ACC112 (cell line): ENCODE results near the gene PACS1.

Experiments
- H2AFZ ChIP-seq: fragments of 200-600 bp; sonication (generic); one replicate; pipeline ENCODE4 v1.6.0; 2017; ENCODE audit warnings: antibody characterized with exemption, low read length; ENCODE audit not compliant: unreplicated experiment
- H3K27ac ChIP-seq: fragments of 200-600 bp; sonication (generic); 2 replicates; pipeline ENCODE4 v1.5.1; 2014; ENCODE audit warnings: low read depth, mild to moderate bottlenecking, antibody characterized with exemption, low read length, moderate library complexity
- H3K27me3 ChIP-seq: fragments of 200-600 bp; sonication (generic); 2 replicates; pipeline ENCODE4 v1.6.1; 2014; ENCODE audit warnings: mild to moderate bottlenecking, antibody characterized with exemption, low read length, moderate library complexity, mixed read lengths; ENCODE audit not compliant: insufficient read depth
- H3K36me3 ChIP-seq: fragments of 200-600 bp; sonication (generic); 2 replicates; pipeline ENCODE4 v1.6.1; 2016; ENCODE audit warnings: mild to moderate bottlenecking, antibody characterized with exemption, low read length, moderate library complexity, mixed read lengths; ENCODE audit not compliant: insufficient read depth
- H3K4me1 ChIP-seq: fragments of 200-600 bp; sonication (generic); one replicate; pipeline ENCODE4 v1.6.1; 2016; ENCODE audit warnings: low read length, mixed read lengths; ENCODE audit not compliant: insufficient read depth, unreplicated experiment, control insufficient read depth
- H3K4me3 ChIP-seq: fragments of 200-600 bp; sonication (generic); 2 replicates; pipeline ENCODE4 v1.5.1; 2014; ENCODE audit warnings: mild to moderate bottlenecking, low read depth, low read length
- H3K79me2 ChIP-seq: fragments of 200-600 bp; sonication (generic); one replicate; pipeline ENCODE4 v1.6.0; 2016; ENCODE audit warnings: low read length; ENCODE audit not compliant: control insufficient read depth, unreplicated experiment, insufficient read depth

The PACS1 gene

DNA sequence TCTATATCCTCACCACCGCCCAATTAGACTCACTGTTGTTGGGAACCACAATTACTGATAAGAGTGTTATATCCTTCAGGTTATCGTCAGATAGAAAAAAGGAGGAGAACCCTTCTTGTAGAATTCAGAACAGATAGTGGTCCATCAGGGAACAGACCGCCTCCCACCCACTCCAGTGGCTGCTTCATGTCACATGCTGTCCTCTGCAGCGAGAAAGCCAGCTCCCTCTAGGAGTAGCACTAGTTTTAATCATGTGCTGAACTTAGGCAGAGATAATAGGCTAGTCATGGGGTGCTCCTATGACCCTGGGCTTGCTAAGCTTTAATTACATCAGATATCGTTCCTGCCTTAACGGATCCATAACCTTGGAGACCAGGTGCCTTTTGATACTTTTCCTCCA lies 146.8 kb downstream of the PACS1 start:
- Histone ChIP-seq H3K36me3 (peaks cover 17% of the 10 kb centered on the region; the same call in 1 of the 2 replicates), H2AFZ (no peak overlapping the region), H3K27me3 (no peaks in the 10 kb centered on the region), H3K4me3 (no peak overlapping the region), H3K79me2 (no peaks in the 10 kb centered on the region), H3K27ac (no peak overlapping the region), H3K4me1 (no peaks in the 10 kb centered on the region)

DNA sequence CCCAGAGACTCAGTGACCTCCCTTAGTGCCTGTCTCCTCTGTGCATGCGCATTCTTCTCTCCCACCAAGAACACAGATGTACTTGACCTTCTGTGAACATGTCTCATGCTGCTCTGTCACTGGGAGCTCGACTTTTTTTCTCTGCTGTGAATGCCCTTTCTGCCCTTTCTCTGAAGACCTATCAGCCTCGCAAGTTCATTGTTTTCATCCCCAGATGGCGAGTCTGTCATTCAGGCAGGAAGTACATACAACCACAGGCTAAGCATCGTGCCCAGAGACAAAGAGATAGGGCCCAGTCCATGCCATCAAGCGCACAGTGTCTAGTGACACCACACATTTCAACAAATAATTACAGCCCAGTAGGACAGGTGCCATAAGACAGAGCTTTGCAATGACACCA lies 148.0 kb downstream of the PACS1 start:
- Histone ChIP-seq H3K4me3 (no peak overlapping the region), H3K36me3 (peaks cover 17% of the 10 kb centered on the region; the same call in 1 of the 2 replicates), H3K27ac (no peak overlapping the region), H2AFZ (no peak overlapping the region), H3K79me2 (no peaks in the 10 kb centered on the region), H3K4me1 (no peaks in the 10 kb centered on the region), H3K27me3 (no peaks in the 10 kb centered on the region)

GRCh38 chr11:66218846-66219620 lies 149.0 kb downstream of the PACS1 start:
- Histone ChIP-seq H3K4me1 (no peaks in the 10 kb centered on the region), H3K27ac (no peak overlapping the region), H3K36me3 (peaks cover 17% of the 10 kb centered on the region; the same call in 1 of the 2 replicates), H3K79me2 (no peaks in the 10 kb centered on the region), H2AFZ (no peak overlapping the region), H3K27me3 (no peaks in the 10 kb centered on the region), H3K4me3 (no peak overlapping the region)

DNA sequence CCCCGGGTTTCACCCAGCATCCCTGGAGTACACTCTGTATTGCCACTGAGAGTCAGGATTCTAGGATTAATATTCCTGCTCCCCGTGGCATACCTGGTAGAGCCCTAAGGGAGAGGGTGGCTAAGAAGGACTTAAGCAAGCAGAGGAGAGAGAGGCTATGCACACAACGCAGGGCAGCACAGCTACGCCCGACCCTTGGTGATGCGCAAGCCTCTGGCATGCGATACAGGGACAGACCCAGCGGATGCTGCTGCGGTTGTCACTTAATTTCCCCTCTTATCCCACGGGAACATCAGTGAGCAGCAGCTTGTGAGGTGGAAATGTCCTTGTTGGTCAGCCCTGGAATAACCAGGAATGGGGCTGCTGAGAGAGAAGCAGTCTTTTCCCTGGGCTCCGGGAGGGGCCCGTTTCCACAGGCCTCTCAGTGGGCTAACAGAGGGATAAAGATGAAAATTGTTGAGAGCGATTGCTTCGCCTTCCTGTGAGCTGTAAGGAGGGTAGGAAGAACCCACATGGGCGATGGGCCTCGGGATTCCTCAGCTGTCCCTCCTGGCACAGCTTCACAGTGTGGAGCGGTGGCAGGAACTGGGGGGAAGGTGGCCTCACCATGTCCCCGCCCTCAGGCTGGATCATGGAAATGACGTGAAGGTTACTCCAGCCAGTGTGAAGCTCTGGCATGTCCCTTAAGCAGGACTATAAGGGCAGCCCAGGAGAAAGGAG lies 149.9 kb downstream of the PACS1 start:
- no peaks in the 10 kb centered on the region for H3K27me3 ChIP-seq
- no peak overlapping the region for H2AFZ ChIP-seq
- H3K79me2 ChIP-seq: no peaks in the 10 kb centered on the region
- peaks cover 22% of the 10 kb centered on the region for H3K36me3 ChIP-seq
- no peak overlapping the region for H3K27ac ChIP-seq
- H3K4me3 ChIP-seq: no peak overlapping the region
- H3K4me1 ChIP-seq: no peaks in the 10 kb centered on the region

DNA sequence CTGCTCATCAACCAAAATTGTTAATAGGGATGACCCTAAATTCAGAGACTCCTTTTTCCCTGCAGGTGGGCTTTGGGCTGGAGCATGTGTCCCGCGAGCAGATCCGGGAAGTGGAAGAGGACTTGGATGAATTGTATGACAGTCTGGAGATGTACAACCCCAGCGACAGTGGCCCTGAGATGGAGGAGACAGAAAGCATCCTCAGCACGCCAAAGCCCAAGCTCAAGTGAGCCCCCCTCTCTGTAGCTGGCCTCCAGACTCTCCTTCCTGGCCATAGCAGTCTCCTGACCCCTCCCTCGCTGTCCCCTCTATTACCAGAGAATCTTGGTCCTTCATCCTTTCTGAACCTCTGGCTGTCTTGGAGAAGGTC lies 150.5 kb downstream of the PACS1 start:
- Histone ChIP-seq H3K27ac (no peak overlapping the region), H2AFZ (no peak overlapping the region)

DNA sequence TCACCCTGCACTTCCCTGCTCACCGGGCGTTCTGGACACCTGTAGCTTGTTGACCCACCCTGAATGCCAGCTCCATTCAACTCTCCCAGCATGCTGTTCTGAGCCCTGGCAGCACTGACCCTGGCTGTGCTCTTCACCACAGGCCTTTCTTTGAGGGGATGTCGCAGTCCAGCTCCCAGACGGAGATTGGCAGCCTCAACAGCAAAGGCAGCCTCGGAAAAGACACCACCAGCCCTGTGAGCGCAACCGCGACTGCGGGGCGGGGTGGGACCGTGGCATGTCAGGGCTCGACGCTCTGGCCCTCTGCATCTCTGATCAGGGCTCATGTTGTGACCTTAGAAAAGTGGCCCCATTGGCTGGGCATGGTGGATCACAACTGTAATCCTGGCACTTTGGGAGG lies 150.9 kb downstream of the PACS1 start:
- no peaks in the 10 kb centered on the region for H3K4me1 ChIP-seq
- H3K4me3 ChIP-seq: no peak overlapping the region
- no peaks in the 10 kb centered on the region for H3K79me2 ChIP-seq
- H3K36me3 ChIP-seq: peaks cover 21% of the 10 kb centered on the region
- no peak overlapping the region for H2AFZ ChIP-seq
- H3K27ac ChIP-seq: no peak overlapping the region
- H3K27me3 ChIP-seq: no peaks in the 10 kb centered on the region

More for the DNA sequence above, 150.5 kb downstream of the PACS1 start:
- no peak overlapping the region for H3K4me3 ChIP-seq
- H3K27me3 ChIP-seq: no peaks in the 10 kb centered on the region
- H3K79me2 ChIP-seq: no peaks in the 10 kb centered on the region
- H3K36me3 ChIP-seq: peaks cover 22% of the 10 kb centered on the region
- no peaks in the 10 kb centered on the region for H3K4me1 ChIP-seq

DNA sequence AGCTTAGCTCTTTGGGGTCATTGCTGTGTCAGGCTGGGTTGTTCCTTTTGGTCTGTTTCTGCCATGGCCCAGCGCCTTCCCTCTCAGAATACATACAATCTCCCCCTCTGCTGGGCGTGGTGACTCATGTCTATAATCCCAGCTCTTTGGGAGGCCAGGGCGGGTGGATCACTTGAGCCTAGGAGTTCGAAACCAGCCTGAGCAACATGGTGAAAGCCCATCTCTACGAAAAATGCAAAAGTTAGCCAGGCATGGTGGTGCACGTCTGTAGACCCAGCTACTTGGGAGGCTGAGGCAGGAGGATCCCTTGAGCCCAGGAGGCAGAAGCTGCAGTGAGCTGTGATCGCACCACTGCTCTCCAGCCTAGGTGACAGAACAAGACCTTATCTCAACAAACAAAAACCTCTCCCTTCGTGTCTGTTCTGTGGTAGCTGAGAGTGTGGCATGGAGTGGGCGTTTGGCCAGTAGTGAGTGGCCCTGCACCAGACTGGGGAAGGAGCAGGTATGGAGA lies 151.7 kb downstream of the PACS1 start:
- no peak overlapping the region for H3K27ac ChIP-seq
- no peak overlapping the region for H2AFZ ChIP-seq
- H3K36me3 ChIP-seq: peaks cover 17% of the 10 kb centered on the region
- H3K79me2 ChIP-seq: no peaks in the 10 kb centered on the region
- H3K27me3 ChIP-seq: no peaks in the 10 kb centered on the region
- H3K4me1 ChIP-seq: no peaks in the 10 kb centered on the region
- H3K4me3 ChIP-seq: no peak overlapping the region

GRCh38 chr11:66222358-66223149 lies 152.5 kb downstream of the PACS1 start:
- H3K79me2 ChIP-seq: no peaks in the 10 kb centered on the region
- peaks cover 18% of the 10 kb centered on the region for H3K36me3 ChIP-seq
- no peaks in the 10 kb centered on the region for H3K27me3 ChIP-seq
- no peak overlapping the region for H2AFZ ChIP-seq
- no peaks in the 10 kb centered on the region for H3K4me1 ChIP-seq
- H3K4me3 ChIP-seq: no peak overlapping the region
- no peak overlapping the region for H3K27ac ChIP-seq

DNA sequence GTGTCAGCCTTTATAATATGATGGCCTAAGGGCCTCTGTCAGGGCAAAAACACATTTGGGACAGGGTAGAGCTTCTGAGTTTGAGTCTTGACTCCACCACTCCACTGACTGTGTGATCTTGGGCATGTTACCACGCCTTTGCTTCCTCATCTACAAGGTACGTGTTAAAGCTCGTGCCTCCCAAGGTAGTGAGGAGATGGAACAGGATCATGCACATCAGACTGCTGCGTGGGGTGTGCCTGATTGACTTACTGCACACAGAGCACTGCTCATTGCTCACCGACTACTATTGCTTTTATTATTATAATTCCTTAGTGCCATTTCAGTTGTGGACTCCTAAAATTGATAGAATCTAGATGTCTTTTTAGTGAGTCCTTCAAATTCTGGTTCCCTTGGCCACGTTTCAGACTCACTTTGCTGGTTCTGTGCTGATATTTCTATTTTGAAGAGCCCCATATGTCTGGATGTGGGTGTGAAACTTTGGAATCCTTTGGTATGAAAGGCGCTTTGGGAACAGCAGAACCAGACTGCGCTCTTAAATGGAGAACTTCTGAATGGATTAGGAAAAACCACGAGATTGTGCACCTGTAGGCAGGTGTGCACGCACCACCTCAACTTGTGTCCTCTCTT lies 154.3 kb downstream of the PACS1 start:
- Histone ChIP-seq H3K79me2 (no peaks in the 10 kb centered on the region), H3K27me3 (no peaks in the 10 kb centered on the region), H2AFZ (no peak overlapping the region), H3K36me3 (peaks cover 27% of the 10 kb centered on the region), H3K4me3 (no peak overlapping the region), H3K4me1 (no peaks in the 10 kb centered on the region), H3K27ac (no peak overlapping the region)

DNA sequence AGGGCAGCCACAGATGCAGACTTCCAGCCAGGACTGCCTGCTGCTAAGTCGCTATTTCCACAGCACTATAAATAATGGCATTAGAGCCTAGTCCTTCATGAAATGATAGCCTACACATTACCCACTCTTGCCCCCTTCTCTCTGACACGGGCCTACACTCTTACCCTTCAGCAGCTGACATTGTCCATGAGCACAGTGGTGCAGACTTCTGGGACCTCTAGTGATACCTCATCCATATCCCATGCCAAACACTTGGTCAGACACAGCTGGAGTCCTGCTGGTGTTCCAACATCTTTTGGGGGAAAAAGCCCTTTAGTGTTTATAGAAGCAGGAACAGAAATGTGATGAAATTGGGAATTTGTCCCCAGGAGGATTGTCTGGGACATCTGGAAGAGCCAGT lies 155.0 kb downstream of the PACS1 start:
- H2AFZ ChIP-seq: no peak overlapping the region
- no peaks in the 10 kb centered on the region for H3K27me3 ChIP-seq
- H3K36me3 ChIP-seq: peaks cover 20% of the 10 kb centered on the region
- no peaks in the 10 kb centered on the region for H3K79me2 ChIP-seq
- H3K27ac ChIP-seq: no peak overlapping the region
- H3K4me1 ChIP-seq: no peaks in the 10 kb centered on the region
- H3K4me3 ChIP-seq: no peak overlapping the region
